HG03064 (cell line): Measurements from ENCODE around the gene MICAL2.
A peak's percentile ranks its signal among the peaks of the same experiment; 100 is the strongest.

Experiments used
- ATAC-seq: cut with Tn5 transposase; IDR thresholded peaks from one replicate; pipeline ENCODE4 v1.9.1; 2021; ENCODE audit warnings: low read depth; ENCODE audit not compliant: unreplicated experiment

Gene MICAL2

GRCh38 chr11:12075822-12076821 is 34.3 kb upstream of the MICAL2 start:
- no peak for ATAC-seq

DNA sequence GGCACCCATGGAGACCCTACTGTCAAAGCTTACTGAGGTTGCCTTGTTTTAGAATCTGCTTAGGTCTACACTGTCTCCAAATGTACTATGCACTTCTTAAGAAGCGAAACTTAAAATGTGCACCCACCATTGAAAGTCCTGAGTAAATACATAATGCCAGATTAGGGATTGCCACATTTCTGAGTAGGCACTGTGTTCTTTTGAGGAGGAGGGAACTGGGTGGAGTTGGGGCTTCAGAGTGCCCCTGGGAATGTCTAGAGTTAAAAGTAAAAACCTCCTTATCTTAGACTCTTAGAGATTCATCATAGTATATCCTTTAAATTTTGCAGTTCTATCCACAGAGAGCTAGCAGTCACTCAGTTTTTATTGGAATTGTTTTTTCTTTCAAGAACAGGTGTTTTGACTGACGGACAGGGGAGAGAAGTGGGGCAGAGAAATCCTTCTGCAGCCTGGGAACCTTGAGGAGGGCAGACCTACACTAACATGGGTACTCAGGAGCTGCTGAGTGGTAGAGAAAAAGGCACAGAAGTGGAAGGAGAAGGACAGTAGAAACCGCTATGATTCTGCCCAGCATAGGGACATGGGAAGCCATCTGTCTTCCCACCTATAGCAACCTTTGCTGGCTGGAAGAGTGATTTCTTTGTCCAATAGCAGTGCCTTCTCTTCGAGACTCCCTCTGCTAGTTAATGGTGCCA is 33.4 kb upstream of the MICAL2 start:
- no peak for ATAC-seq

GRCh38 chr11:12077535-12078280 is 32.7 kb upstream of the MICAL2 start:
- no peak for ATAC-seq

- no peak for ATAC-seq
Observed at GRCh38 chr11:12079726-12080556, 30.4 kb upstream of the MICAL2 start.

GRCh38 chr11:12083380-12083779 is 27.0 kb upstream of the MICAL2 start:
- ATAC-seq = no peak

- ATAC-seq = no peak
Observed at GRCh38 chr11:12084256-12084655, 26.1 kb upstream of the MICAL2 start.

DNA sequence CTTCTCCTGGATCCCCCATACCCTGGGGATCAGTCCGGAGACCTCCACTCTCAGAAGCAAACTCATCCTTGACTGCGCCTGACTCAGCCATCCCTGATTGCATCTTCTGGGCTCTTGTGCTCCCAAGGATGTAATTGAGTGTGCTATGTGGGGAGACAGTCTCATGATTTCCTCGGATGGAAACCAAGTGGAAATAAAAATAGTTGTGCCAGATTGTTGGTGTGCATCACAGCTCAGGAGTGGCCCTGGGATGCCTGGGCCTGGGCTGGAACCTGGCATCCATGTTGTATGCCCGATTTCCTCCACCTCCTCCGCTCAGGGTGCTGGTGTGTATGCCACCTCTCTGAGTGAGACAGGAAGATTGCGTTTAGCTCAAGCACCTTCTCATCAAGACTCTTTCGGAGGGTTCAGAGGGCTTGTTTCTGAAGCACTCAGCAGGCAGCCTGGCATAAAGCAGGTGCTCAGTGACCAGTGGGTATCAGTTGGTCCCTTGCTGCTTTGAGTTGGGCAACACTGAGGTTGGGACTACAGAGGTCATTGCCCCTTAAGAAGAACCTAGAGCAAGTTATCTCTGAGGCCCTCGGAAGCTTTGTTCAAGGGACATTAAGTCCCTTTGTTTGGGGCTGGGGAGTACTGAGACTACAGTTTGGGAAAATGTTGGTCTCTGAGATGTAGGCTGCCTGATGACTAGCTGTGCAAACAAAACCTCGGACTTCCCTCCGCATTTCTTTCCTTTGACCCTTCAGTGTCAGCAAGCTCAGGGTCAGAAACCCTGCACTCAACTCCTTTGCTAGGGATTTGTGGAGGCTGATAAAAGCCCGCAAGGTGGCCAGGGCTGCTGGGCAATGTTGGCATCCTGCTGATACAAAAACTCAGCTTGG is 24.8 kb upstream of the MICAL2 start:
- ATAC-seq = no peak

- ATAC-seq = no peak
Observed at GRCh38 chr11:12086271-12087074, 23.9 kb upstream of the MICAL2 start.

- ATAC-seq = peak; percentile 78
Observed at GRCh38 chr11:12087075-12088004, 23.1 kb upstream of the MICAL2 start.

GRCh38 chr11:12088047-12088481 is 22.3 kb upstream of the MICAL2 start:
- ATAC-seq = no peak

GRCh38 chr11:12088531-12088930 is 21.9 kb upstream of the MICAL2 start:
- no peak for ATAC-seq

GRCh38 chr11:12089041-12089440 is 21.3 kb upstream of the MICAL2 start:
- ATAC-seq = no peak

DNA sequence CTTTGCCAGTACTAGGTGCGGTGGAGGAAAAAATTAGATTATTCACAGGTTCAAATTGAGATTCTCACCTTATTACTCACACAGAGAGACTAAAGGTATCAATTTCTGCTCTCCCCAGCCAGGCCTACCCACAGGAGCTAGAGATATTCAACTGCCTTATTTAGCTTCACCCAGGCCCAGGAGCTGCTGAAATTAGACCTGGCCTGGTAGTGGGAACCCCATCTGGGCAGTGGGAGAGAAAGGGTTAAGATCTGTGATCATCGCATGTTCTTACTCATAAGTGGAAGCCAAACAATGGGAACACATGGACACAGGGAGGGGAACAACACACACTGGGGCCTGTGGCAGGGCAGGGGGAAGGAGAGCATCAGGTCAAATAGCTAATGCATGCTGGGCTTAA is 20.9 kb upstream of the MICAL2 start:
- no peak for ATAC-seq

GRCh38 chr11:12090061-12090591 is 20.3 kb upstream of the MICAL2 start:
- ATAC-seq = no peak

DNA sequence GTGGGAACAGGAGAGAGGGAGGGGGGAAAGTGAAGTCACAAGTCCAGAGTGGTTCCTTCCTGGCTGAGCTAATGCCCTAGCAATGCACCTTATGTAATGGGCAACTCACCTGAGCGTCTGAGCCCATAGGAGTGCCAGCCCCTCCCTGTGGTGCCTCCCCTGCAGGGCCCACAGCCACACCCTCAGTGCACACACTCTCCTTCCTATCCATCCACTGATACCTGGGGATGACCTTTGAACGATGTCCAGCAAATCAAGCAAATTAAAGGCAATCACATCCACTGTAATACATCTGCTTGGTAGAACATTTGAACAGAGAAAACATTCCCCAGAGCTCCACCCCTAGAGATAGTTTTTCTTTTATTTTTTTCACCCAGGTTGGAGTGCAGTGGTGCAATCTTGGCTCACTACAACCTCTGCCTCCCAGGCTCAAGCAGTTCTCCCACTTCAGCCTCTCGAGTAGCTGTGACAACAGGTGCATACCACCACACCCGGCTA is 19.6 kb upstream of the MICAL2 start:
- ATAC-seq = no peak

DNA sequence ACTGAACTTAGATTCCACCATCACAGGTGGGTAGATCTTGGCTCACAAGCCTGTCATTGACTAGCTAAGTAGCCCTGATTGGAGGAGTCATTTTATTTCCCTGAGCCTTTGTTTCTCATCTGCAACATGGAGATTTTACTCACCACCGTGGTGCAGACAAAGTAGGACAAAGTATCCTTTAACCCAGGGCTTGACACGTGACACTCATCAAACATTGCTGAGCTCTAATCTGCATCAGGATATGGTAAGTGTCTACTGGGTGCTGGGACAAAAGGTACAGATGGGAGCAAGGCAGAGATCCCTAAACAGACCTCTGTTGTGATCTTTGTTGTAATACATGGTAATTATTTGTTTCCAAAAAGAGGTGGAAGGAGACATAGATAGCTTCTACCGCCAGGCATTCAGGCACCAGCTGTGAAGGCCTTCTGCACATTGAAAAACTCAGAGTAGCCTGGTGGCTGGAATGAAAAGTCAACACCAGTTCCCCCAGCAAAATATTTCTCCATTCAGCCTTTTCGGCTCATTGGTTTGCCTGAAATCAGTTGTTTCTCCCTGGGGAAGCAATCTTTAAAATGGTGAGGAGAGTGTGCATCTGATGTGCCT is 18.3 kb upstream of the MICAL2 start:
- ATAC-seq = no peak
